Pericardium fibroblast (primary cell): ENCODE measurements around the gene STX18. TPM values are rescaled to one million over a fixed set of nuclear protein-coding genes. Genes with fewer than 3 reads are reported as not detected.

Experiments used
- total RNA-seq: library from RNA; depleted of rRNA; stranded (reverse); fragments of >200 nt; gene quantifications from 2 replicates; pipeline ENCODE4 v1.2.3, GENCODE V29; 2015

The STX18 gene
- total RNA-seq = 11.9 and 17.0 TPM in 2 replicates

GRCh38 chr4:4541661-4542570, at the start of gene STX18:
TSS of gene STX18 (minus strand) at chr4:4542048. CDS start at chr4:4541964, 84 bp downstream.

GRCh38 chr4:4386736-4387392, 155.0 kb downstream of the STX18 start, which contains the start of gene NSG1:
TSS of gene NSG1 (plus strand) at chr4:4387102. CDS start at chr4:4387630, 528 bp downstream.

Other genes with a start within 250 kb of the STX18 start
- 1.8 and 33.4 TPM in 2 replicates for gene NSG1, start 154.9 kb downstream of the STX18 start, total RNA-seq